ENCODE measurements around the gene VPS9D1.

VPS9D1 gene

GRCh38 chr16:89761304-89761922, 40.7 kb upstream of the VPS9D1 start:
- H3K36me3 ChIP-seq, result peaks cover 30% of the 10 kb centered on the region
- peak overlapping the region; percentile 59 for H3K27ac ChIP-seq
- H3K9me3 ChIP-seq, result no peaks in the 10 kb centered on the region
- peak overlapping the region in 1 of 2 experiments; percentile 47 for H3K4me3 ChIP-seq (ENCODE audit: low read depth in 1 of 2, low read length in 1 of 2)
- no peak for TF ChIP-seq CTCF (IDR thresholded peaks at IDR 0.05)
- H3K4me1 ChIP-seq (ENCODE audit: control insufficient read depth in 1 of 2, insufficient read depth in 1 of 2, low read depth in 1 of 2, low read length in 1 of 2), result peaks cover 26 to 38% of the 10 kb centered on the region in 2 experiments
- no peaks in the 10 kb centered on the region for H3K27me3 ChIP-seq

- Histone ChIP-seq H3K27me3 (no peaks in the 10 kb centered on the region), H3K4me1 (ENCODE audit: control insufficient read depth in 1 of 2, insufficient read depth in 1 of 2, low read depth in 1 of 2, low read length in 1 of 2) (peaks cover 17 to 29% of the 10 kb centered on the region in 2 experiments), H3K36me3 (peaks cover 30% of the 10 kb centered on the region), H3K4me3 (ENCODE audit: low read depth in 1 of 2, low read length in 1 of 2) (no peak overlapping the region), H3K27ac (no peak overlapping the region), H3K9me3 (no peaks in the 10 kb centered on the region)
- TF ChIP-seq CTCF (IDR thresholded peaks at IDR 0.05), result no peak
Measured at GRCh38 chr16:89759746-89760340, 39.1 kb upstream of the VPS9D1 start.

GRCh38 chr16:89749637-89750036, 28.9 kb upstream of the VPS9D1 start:
- Histone ChIP-seq H3K27me3 (no peaks in the 10 kb centered on the region), H3K27ac (peak overlapping the region; percentile 47), H3K4me3 (ENCODE audit: low read depth in 1 of 2, low read length in 1 of 2) (no peak overlapping the region), H3K4me1 (ENCODE audit: control insufficient read depth in 1 of 2, insufficient read depth in 1 of 2, low read depth in 1 of 2, low read length in 1 of 2) (peaks cover 9 to 10% of the 10 kb centered on the region in 2 experiments), H3K36me3 (peaks cover 43% of the 10 kb centered on the region), H3K9me3 (no peaks in the 10 kb centered on the region)
- no peak for TF ChIP-seq CTCF (IDR thresholded peaks at IDR 0.05)

- no peaks in the 10 kb centered on the region for H3K27me3 ChIP-seq
- TF ChIP-seq CTCF (IDR thresholded peaks at IDR 0.05), result no peak
- no peak overlapping the region for H3K4me3 ChIP-seq (ENCODE audit: low read depth in 1 of 2, low read length in 1 of 2)
- H3K9me3 ChIP-seq, result no peaks in the 10 kb centered on the region
- H3K27ac ChIP-seq, result peak overlapping the region; percentile 5
- peaks cover 50% of the 10 kb centered on the region for H3K36me3 ChIP-seq
- H3K4me1 ChIP-seq (ENCODE audit: control insufficient read depth in 1 of 2, insufficient read depth in 1 of 2, low read depth in 1 of 2, low read length in 1 of 2), result peaks cover 9 to 10% of the 10 kb centered on the region in 2 experiments
Measured at GRCh38 chr16:89748921-89749320, 28.2 kb upstream of the VPS9D1 start.

- Histone ChIP-seq H3K27me3 (no peaks in the 10 kb centered on the region), H3K9me3 (no peaks in the 10 kb centered on the region), H3K4me3 (ENCODE audit: low read depth in 1 of 2, low read length in 1 of 2) (no peak overlapping the region), H3K4me1 (ENCODE audit: control insufficient read depth in 1 of 2, insufficient read depth in 1 of 2, low read depth in 1 of 2, low read length in 1 of 2) (peaks cover 9 to 10% of the 10 kb centered on the region in 2 experiments), H3K27ac (no peak overlapping the region), H3K36me3 (peaks cover 57% of the 10 kb centered on the region)
- no peak for TF ChIP-seq CTCF (IDR thresholded peaks at IDR 0.05)
Measured at GRCh38 chr16:89748076-89748475, 27.4 kb upstream of the VPS9D1 start.

All from neutrophil (primary cell).